ENCODE measurements around the gene DIP2A.

Gene DIP2A

GRCh38 chr21:46472246-46472645 lies 13.6 kb downstream of the DIP2A start:
- no peak for DNase-seq (ENCODE audit: insufficient read length)
- no peak for FAIRE-seq
- TF ChIP-seq POLR2A (IDR thresholded peaks at IDR 0.05; ENCODE audit: low read depth, low read length), result no peak
- TF ChIP-seq POLR2AphosphoS5 (IDR thresholded peaks at IDR 0.05; ENCODE audit: low read depth, low read length), result 0 out of 2 replicates have a peak, but pooled peaks have one; percentile 21
- TF ChIP-seq TAF1 (IDR thresholded peaks at IDR 0.05; ENCODE audit: borderline replicate concordance, low read depth, low read length), result no peak

- FAIRE-seq, result no peak
- TF ChIP-seq POLR2A (IDR thresholded peaks at IDR 0.05; ENCODE audit: low read depth, low read length) (no peak), TAF1 (IDR thresholded peaks at IDR 0.05; ENCODE audit: borderline replicate concordance, low read depth, low read length) (no peak), POLR2AphosphoS5 (IDR thresholded peaks at IDR 0.05; ENCODE audit: low read depth, low read length) (no peak)
Observed at GRCh38 chr21:46474382-46474781, 15.7 kb downstream of the DIP2A start.

GRCh38 chr21:46475296-46475695 lies 16.6 kb downstream of the DIP2A start:
- DNase-seq (ENCODE audit: insufficient read length), result no peak
- no peak for TF ChIP-seq POLR2AphosphoS5 (IDR thresholded peaks at IDR 0.05; ENCODE audit: low read depth, low read length)
- no peak for TF ChIP-seq TAF1 (IDR thresholded peaks at IDR 0.05; ENCODE audit: borderline replicate concordance, low read depth, low read length)
- no peak for TF ChIP-seq POLR2A (IDR thresholded peaks at IDR 0.05; ENCODE audit: low read depth, low read length)
- FAIRE-seq, result no peak

More at GRCh38 chr21:46474382-46474781, 15.7 kb downstream of the DIP2A start:
- DNase-seq (ENCODE audit: insufficient read length), result no peak

GRCh38 chr21:46477765-46478164 lies 19.1 kb downstream of the DIP2A start:
- no peak for TF ChIP-seq TAF1 (IDR thresholded peaks at IDR 0.05; ENCODE audit: borderline replicate concordance, low read depth, low read length)
- TF ChIP-seq POLR2A (IDR thresholded peaks at IDR 0.05; ENCODE audit: low read depth, low read length), result no peak
- no peak for TF ChIP-seq POLR2AphosphoS5 (IDR thresholded peaks at IDR 0.05; ENCODE audit: low read depth, low read length)
- no peak for DNase-seq (ENCODE audit: insufficient read length)
- FAIRE-seq, result no peak

GRCh38 chr21:46478910-46479309 lies 20.2 kb downstream of the DIP2A start:
- FAIRE-seq, result no peak
- TF ChIP-seq TAF1 (IDR thresholded peaks at IDR 0.05; ENCODE audit: borderline replicate concordance, low read depth, low read length) (no peak), POLR2AphosphoS5 (IDR thresholded peaks at IDR 0.05; ENCODE audit: low read depth, low read length) (no peak), POLR2A (IDR thresholded peaks at IDR 0.05; ENCODE audit: low read depth, low read length) (no peak)
- no peak for DNase-seq (ENCODE audit: insufficient read length)

- TF ChIP-seq POLR2AphosphoS5 (IDR thresholded peaks at IDR 0.05; ENCODE audit: low read depth, low read length), result no peak
- no peak for TF ChIP-seq POLR2A (IDR thresholded peaks at IDR 0.05; ENCODE audit: low read depth, low read length)
- TF ChIP-seq TAF1 (IDR thresholded peaks at IDR 0.05; ENCODE audit: borderline replicate concordance, low read depth, low read length), result no peak
- DNase-seq (ENCODE audit: insufficient read length) (no peak), FAIRE-seq (no peak)
Observed at GRCh38 chr21:46480466-46480865, 21.8 kb downstream of the DIP2A start.

- TF ChIP-seq TAF1 (IDR thresholded peaks at IDR 0.05; ENCODE audit: borderline replicate concordance, low read depth, low read length) (no peak), POLR2AphosphoS5 (IDR thresholded peaks at IDR 0.05; ENCODE audit: low read depth, low read length) (no peak), POLR2A (IDR thresholded peaks at IDR 0.05; ENCODE audit: low read depth, low read length) (no peak)
- FAIRE-seq (no peak), DNase-seq (ENCODE audit: insufficient read length) (no peak)
Observed at GRCh38 chr21:46482225-46482845, 23.6 kb downstream of the DIP2A start.

GRCh38 chr21:46482846-46483231 lies 24.1 kb downstream of the DIP2A start:
- DNase-seq (ENCODE audit: insufficient read length) (no peak), FAIRE-seq (no peak)
- TF ChIP-seq TAF1 (IDR thresholded peaks at IDR 0.05; ENCODE audit: borderline replicate concordance, low read depth, low read length), result no peak

- FAIRE-seq, result no peak
- DNase-seq (ENCODE audit: insufficient read length), result no peak
- TF ChIP-seq POLR2A (IDR thresholded peaks at IDR 0.05; ENCODE audit: low read depth, low read length) (no peak), TAF1 (IDR thresholded peaks at IDR 0.05; ENCODE audit: borderline replicate concordance, low read depth, low read length) (no peak), POLR2AphosphoS5 (IDR thresholded peaks at IDR 0.05; ENCODE audit: low read depth, low read length) (no peak)
Observed at GRCh38 chr21:46483300-46484295, 24.9 kb downstream of the DIP2A start.

GRCh38 chr21:46486481-46487126 lies 27.9 kb downstream of the DIP2A start:
- no peak for DNase-seq (ENCODE audit: insufficient read length)
- no peak for TF ChIP-seq POLR2A (IDR thresholded peaks at IDR 0.05; ENCODE audit: low read depth, low read length)
- no peak for TF ChIP-seq TAF1 (IDR thresholded peaks at IDR 0.05; ENCODE audit: borderline replicate concordance, low read depth, low read length)
- no peak for TF ChIP-seq POLR2AphosphoS5 (IDR thresholded peaks at IDR 0.05; ENCODE audit: low read depth, low read length)
- no peak for FAIRE-seq

- no peak for DNase-seq (ENCODE audit: insufficient read length)
- TF ChIP-seq POLR2AphosphoS5 (IDR thresholded peaks at IDR 0.05; ENCODE audit: low read depth, low read length), result no peak
- no peak for TF ChIP-seq TAF1 (IDR thresholded peaks at IDR 0.05; ENCODE audit: borderline replicate concordance, low read depth, low read length)
- no peak for TF ChIP-seq POLR2A (IDR thresholded peaks at IDR 0.05; ENCODE audit: low read depth, low read length)
- no peak for FAIRE-seq
Observed at GRCh38 chr21:46489162-46489663, 30.5 kb downstream of the DIP2A start.

All from GM12892 (cell line).